GM12892 (cell line): ENCODE data around the gene MUC5AC.

Experiments
- POLR2A ChIP-seq: IDR thresholded peaks from 2 replicates; pipeline ENCODE4 v1.6.1; 2011; ENCODE audit warnings: low read depth, low read length, control low read depth
- TAF1 ChIP-seq: IDR thresholded peaks from 2 replicates; pipeline ENCODE4 v1.6.1; 2011; ENCODE audit warnings: low read depth, mild to moderate bottlenecking, control low read depth, low read length, borderline replicate concordance

DNA sequence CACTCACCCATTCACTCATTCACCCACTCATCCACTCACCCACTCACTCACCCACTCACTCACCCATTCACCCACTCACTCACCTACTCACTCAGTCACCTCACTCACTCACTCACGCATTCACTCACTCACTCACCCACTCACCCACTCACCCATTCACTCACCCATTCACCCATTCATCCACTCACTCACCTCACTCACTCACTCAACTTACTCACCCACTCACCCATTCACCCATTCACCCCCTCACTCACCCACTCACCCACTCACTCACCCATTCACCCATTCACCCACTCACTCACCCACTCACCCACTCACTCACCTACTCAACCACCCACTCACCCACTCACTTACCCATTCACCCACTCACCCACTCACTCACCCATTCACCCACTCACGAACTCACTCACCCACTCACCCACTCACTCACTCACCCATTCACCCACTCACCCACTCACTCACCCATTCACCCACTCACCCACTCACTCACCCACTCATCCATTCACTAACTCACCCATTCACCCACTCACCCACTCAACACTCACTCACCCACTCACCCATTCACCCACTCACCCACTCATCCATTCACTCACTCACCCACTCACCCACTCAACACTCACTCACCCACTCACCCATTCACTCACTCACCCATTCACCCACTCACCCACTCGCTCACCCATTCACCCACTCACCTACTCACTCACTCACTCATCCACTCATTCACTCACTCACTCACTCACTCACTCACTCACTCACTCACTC is 13.7 kb downstream of the MUC5AC start:
- TF ChIP-seq POLR2A = no peak
- no peak for TF ChIP-seq TAF1
